IMR-90 (cell line): Measurements from ENCODE around the gene CDH12.

ENCODE experiments used
- CEBPB ChIP-seq: IDR thresholded peaks from 2 replicates; pipeline ENCODE4 v1.6.1; 2012; ENCODE audit warnings: low read depth, low read length, improper control_type of control experiment
- CHD1 ChIP-seq: IDR thresholded peaks from 2 replicates; pipeline ENCODE4 v1.6.1; 2012; ENCODE audit warnings: low read depth, low read length, improper control_type of control experiment
- MAFK ChIP-seq: IDR thresholded peaks from 2 replicates; pipeline ENCODE4 v1.6.1; 2012; ENCODE audit warnings: low read depth, low read length, improper control_type of control experiment
- MAZ ChIP-seq: IDR thresholded peaks from 2 replicates; pipeline ENCODE4 v1.6.1; 2012; ENCODE audit warnings: low read depth, mild to moderate bottlenecking, low read length, improper control_type of control experiment, moderate library complexity, borderline replicate concordance
- MXI1 ChIP-seq: IDR thresholded peaks from 2 replicates; pipeline ENCODE4 v1.6.1; 2012; ENCODE audit warnings: low read depth, mild to moderate bottlenecking, low read length, moderate library complexity, borderline replicate concordance
- POLR2A ChIP-seq: IDR thresholded peaks from 2 replicates; pipeline ENCODE4 v1.6.1; 2012; ENCODE audit warnings: mild to moderate bottlenecking, low read depth, low read length
- RAD21 ChIP-seq: IDR thresholded peaks from 2 replicates; pipeline ENCODE4 v1.6.1; 2012; ENCODE audit warnings: low read length, improper control_type of control experiment
- TF ChIP-seq, protein P1 (sequence below): conservative IDR thresholded peaks from 2 replicates; pipeline ENCODE4 v1.5.1; 2012; ENCODE audit warnings: mild to moderate bottlenecking, low read depth, low read length, improper control_type of control experiment

DNA sequence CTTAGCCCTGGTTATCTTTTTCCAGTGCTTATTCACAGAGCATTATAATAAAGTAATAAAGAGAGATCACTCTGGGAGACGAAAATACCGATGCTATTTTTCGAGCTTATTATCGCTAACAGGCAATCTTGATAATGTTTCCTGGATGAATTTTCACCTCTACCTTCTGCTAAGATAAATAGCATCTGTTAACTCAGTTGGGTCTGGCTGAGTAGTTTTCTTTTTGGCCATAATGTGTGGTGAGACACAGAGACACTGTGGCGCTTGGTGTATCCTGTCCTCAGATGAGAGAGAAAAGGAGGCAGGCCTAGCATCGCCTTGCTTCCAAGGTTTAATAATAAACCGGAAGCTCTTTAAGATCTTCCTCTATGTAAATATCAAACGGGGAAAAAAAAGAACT lies 46.2 kb upstream of the CDH12 start:
- TF ChIP-seq POLR2A (no peak), RAD21 (no peak), MXI1 (no peak), CHD1 (no peak), MAFK (no peak), CEBPB (no peak), MAZ (no peak)
- TF ChIP-seq, protein P1, sequence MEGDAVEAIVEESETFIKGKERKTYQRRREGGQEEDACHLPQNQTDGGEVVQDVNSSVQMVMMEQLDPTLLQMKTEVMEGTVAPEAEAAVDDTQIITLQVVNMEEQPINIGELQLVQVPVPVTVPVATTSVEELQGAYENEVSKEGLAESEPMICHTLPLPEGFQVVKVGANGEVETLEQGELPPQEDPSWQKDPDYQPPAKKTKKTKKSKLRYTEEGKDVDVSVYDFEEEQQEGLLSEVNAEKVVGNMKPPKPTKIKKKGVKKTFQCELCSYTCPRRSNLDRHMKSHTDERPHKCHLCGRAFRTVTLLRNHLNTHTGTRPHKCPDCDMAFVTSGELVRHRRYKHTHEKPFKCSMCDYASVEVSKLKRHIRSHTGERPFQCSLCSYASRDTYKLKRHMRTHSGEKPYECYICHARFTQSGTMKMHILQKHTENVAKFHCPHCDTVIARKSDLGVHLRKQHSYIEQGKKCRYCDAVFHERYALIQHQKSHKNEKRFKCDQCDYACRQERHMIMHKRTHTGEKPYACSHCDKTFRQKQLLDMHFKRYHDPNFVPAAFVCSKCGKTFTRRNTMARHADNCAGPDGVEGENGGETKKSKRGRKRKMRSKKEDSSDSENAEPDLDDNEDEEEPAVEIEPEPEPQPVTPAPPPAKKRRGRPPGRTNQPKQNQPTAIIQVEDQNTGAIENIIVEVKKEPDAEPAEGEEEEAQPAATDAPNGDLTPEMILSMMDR: no peak
